ENCODE results near the gene SPCS1. TPM values are rescaled to one million over a fixed set of nuclear protein-coding genes. Genes with fewer than 3 reads are reported as not detected.
"Not testable (repeated sequence)": the region's sequence is repeated elsewhere in the genome, so short reads cannot be mapped to it uniquely, and the experiment has no call there.

Gene SPCS1
- total and polyA plus RNA-seq, 8 donors = 0.58 to 332 (median 84.8) TPM

DNA sequence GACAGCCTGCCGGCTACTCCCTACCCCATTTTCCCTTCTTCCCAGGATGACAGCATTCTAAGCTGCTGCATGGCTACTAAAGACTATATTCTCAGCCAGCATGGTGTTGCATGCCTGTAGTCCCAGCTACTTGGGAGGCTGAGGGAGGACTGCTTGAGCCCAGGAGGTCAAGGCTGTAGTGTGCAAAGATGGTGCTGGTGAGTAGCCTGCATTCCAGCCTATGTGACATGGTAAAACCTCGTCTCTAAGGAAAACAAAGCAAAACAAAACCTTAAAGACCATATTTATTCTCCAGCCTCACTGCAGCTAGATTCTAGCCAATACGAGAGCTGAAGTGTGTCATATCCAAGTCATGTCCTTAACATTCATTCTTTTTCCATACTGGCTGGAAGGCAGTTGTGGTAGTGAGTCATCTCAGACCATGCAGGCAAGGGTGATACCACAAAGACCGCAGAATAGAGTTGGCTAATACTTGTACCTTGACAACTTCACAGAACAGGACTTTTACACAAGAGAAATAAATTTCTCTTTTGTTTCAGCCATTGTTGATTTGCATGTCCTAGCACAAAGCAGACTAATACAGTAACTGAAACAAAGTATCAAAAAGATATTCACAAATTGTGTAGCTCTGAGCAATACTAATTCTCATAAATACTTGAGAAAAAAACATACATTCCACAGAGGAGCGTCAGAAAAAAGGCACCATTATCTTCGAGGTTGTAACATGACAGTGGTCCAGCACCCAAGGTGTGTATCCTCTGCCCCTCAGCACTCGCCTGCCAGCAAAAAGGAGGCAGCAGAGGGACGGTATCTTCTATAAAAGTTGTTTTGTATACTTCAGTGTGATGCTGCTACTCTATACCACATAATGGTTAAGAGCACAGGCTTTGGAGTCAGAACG lies 35.0 kb upstream of the SPCS1 start:
- Histone ChIP-seq H3K36me3 (peaks cover 30 to 90% (median 77%) of the 10 kb centered on the region in 4 donors), H3K27ac (peak overlapping the region in 4 of 5 donors; percentile 17 to 65 (median 46)), H3K4me3 (no peak overlapping the region), H3K27me3 (no peaks in the 10 kb centered on the region), H3K4me1 (peaks cover 4 to 24% (median 13%) of the 10 kb centered on the region in 4 donors), H3K9me3 (no peaks in the 10 kb centered on the region)
- 63 to 79% (median 71%) methylated on average over 9 of the region's 9 CpGs for WGBS, 5 donors
- intact Hi-C loops (cut with DNase I; ENCODE audit: low total_unique reads) = no loop called here
- no peak for DNase-seq
- no peak for TF ChIP-seq EP300 (IDR thresholded peaks at IDR 0.05)
- peak in 1 of 3 donors; percentile 57 for TF ChIP-seq POLR2AphosphoS5 (IDR thresholded peaks at IDR 0.05)
- TF ChIP-seq POLR2A (IDR thresholded peaks at IDR 0.05) = no peak
- TF ChIP-seq CTCF (IDR thresholded peaks at IDR 0.05) = no peak

GRCh38 chr3:52671676-52672075 lies 34.2 kb upstream of the SPCS1 start:
- Histone ChIP-seq H3K27me3 (no peaks in the 10 kb centered on the region), H3K4me3 (no peak overlapping the region), H3K9me3 (no peaks in the 10 kb centered on the region), H3K4me1 (peaks cover 4 to 24% (median 13%) of the 10 kb centered on the region in 4 donors), H3K36me3 (peaks cover 22 to 89% (median 76%) of the 10 kb centered on the region in 4 donors), H3K27ac (peak overlapping the region in 2 of 5 donors; percentile 58 to 65)
- intact Hi-C loops (cut with DNase I; ENCODE audit: low total_unique reads) = no loop called here
- no peak for DNase-seq
- WGBS, 5 donors = 44 to 76% (median 67%) methylated on average over 1 of the region's 1 CpG
- TF ChIP-seq EP300 (IDR thresholded peaks at IDR 0.05) (no peak), CTCF (IDR thresholded peaks at IDR 0.05) (no peak), POLR2A (IDR thresholded peaks at IDR 0.05) (no peak), POLR2AphosphoS5 (IDR thresholded peaks at IDR 0.05) (no peak)

- peaks cover 48 to 96% (median 91%) of the 10 kb centered on the region in 4 donors for H3K36me3 ChIP-seq
- WGBS, 5 donors = 75 to 88% (median 79%) methylated on average over 3 of the region's 3 CpGs
- DNase-seq = not testable (repeated sequence)
Measured at GRCh38 chr3:52676201-52676600, 29.7 kb upstream of the SPCS1 start.

DNA sequence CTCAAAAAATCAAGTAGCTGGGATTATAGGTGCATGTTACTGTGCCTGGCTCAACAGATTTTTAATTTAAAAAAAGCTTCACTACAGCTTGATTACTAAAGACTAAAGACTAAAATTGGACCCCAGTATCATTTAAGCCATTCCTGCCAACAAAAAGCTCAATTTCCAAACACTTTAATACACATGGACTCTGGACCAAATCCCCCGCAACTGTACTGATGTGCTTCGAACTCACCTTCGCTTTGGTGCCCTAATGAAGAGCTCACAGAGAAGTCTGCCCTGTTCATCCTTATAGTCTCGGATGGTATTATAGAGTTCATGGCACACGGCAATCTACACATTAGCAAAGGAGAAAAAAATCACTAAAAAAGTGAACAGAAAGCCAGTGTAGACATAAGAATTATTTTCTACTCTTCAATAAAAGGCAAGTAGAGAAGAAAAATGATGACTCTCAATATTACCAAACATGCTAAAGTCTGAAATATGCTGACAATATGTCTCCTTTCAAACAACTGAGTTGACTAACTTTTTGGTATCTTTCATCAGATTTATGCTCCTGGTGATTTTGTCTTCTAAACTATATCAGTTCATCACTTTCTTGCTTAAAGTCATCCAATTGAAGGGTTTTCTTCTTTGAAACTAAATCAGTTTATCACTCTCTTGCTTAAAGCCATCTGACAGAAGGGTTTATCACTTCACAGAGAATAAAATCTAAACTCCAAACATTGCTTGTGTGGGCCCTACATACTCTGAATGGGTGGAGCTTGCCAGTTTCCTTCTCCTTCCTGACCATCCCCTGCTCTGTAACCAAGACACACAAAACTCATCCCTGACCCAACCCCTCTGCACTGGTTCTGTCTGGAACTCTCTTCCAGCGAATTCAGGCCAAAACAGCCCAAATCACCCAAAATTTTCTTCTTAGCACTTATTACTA lies 27.4 kb upstream of the SPCS1 start:
- peaks cover 37 to 72% (median 68%) of the 10 kb centered on the region in 4 donors for H3K36me3 ChIP-seq
- TF ChIP-seq EP300 (IDR thresholded peaks at IDR 0.05) (no peak), POLR2A (IDR thresholded peaks at IDR 0.05) (no peak), CTCF (IDR thresholded peaks at IDR 0.05) (no peak), POLR2AphosphoS5 (IDR thresholded peaks at IDR 0.05) (no peak)
- WGBS, 5 donors = 93 to 97% (median 95%) methylated on average over 6 of the region's 6 CpGs
- no peak for DNase-seq
- H3K9me3 ChIP-seq = no peaks in the 10 kb centered on the region
- peaks cover 19 to 53% (median 32%) of the 10 kb centered on the region in 4 donors for H3K4me1 ChIP-seq
- H3K27me3 ChIP-seq = no peaks in the 10 kb centered on the region
- no peak overlapping the region for H3K4me3 ChIP-seq
- peak overlapping the region in 1 of 5 donors; percentile 36 for H3K27ac ChIP-seq
- intact Hi-C loops (cut with DNase I; ENCODE audit: low total_unique reads) = no loop called here

More at GRCh38 chr3:52676201-52676600, 29.7 kb upstream of the SPCS1 start:
- H3K4me1 ChIP-seq = peaks cover 10 to 39% (median 17%) of the 10 kb centered on the region in 4 donors
- H3K4me3 ChIP-seq; H3K9me3 ChIP-seq; H3K27me3 ChIP-seq; intact Hi-C loops (cut with DNase I; ENCODE audit: low total_unique reads); H3K27ac ChIP-seq: not testable (repeated sequence)
